HG03457 (cell line): ENCODE measurements around the gene ERCC5.

Experiments used
- ATAC-seq: cut with Tn5 transposase; IDR thresholded peaks from one replicate; pipeline ENCODE4 v1.9.1; 2021; ENCODE audit warnings: moderate number of reproducible peaks; ENCODE audit not compliant: unreplicated experiment

The ERCC5 gene

GRCh38 chr13:102839462-102839861 is 6.4 kb upstream of the ERCC5 start:
- no peak for ATAC-seq

- peak; percentile 12 for ATAC-seq
Observed at GRCh38 chr13:102845289-102845629, 573 bp upstream of the ERCC5 start.

GRCh38 chr13:102846261-102847015 is 606 bp downstream of the ERCC5 start:
- peak; percentile 28 for ATAC-seq

- no peak for ATAC-seq
Observed at GRCh38 chr13:102847272-102848234, 1.7 kb downstream of the ERCC5 start.

- ATAC-seq, result no peak
Observed at GRCh38 chr13:102848956-102849355, 3.1 kb downstream of the ERCC5 start.

GRCh38 chr13:102852556-102852955 is 6.7 kb downstream of the ERCC5 start:
- ATAC-seq, result no peak

GRCh38 chr13:102854675-102855074 is 8.8 kb downstream of the ERCC5 start:
- ATAC-seq, result no peak

GRCh38 chr13:102856557-102856956 is 10.7 kb downstream of the ERCC5 start:
- no peak for ATAC-seq

- ATAC-seq, result no peak
Observed at GRCh38 chr13:102862624-102863210, 16.9 kb downstream of the ERCC5 start.

GRCh38 chr13:102863590-102863989 is 17.8 kb downstream of the ERCC5 start:
- ATAC-seq, result no peak

GRCh38 chr13:102868366-102868936 is 22.6 kb downstream of the ERCC5 start:
- no peak for ATAC-seq

- ATAC-seq, result peak; percentile 23
Observed at GRCh38 chr13:102869948-102870676, 24.3 kb downstream of the ERCC5 start.

- ATAC-seq, result peak; percentile 60
Observed at GRCh38 chr13:102870677-102871415, 25.0 kb downstream of the ERCC5 start.

GRCh38 chr13:102872131-102872530 is 26.3 kb downstream of the ERCC5 start:
- no peak for ATAC-seq

GRCh38 chr13:102872531-102872930 is 26.7 kb downstream of the ERCC5 start:
- ATAC-seq, result no peak

- ATAC-seq, result no peak
Observed at GRCh38 chr13:102873653-102874052, 27.8 kb downstream of the ERCC5 start.

GRCh38 chr13:102875256-102875655 is 29.4 kb downstream of the ERCC5 start:
- no peak for ATAC-seq

GRCh38 chr13:102877303-102877702 is 31.5 kb downstream of the ERCC5 start:
- no peak for ATAC-seq

GRCh38 chr13:102878481-102878880 is 32.6 kb downstream of the ERCC5 start:
- ATAC-seq, result no peak
